HepG2 (cell line): ENCODE measurements around the gene STMN3. TPM values are rescaled to one million over a fixed set of nuclear protein-coding genes. Genes with fewer than 3 reads are reported as not detected.

Experiments used
- ARNT ChIP-seq: fragments of 450-650 bp; IDR thresholded peaks from 2 replicates; pipeline ENCODE4 v1.6.1; 2017
- ESRRA ChIP-seq: sonication (generic); formaldehyde crosslinking; IDR thresholded peaks from 2 replicates; pipeline ENCODE4 v1.5.1; 2020; ENCODE audit warnings: mild to moderate bottlenecking, low read depth, missing genetic modification reagents
- HNRNPUL1 ChIP-seq: fragments of 200-400 bp; formaldehyde crosslinking; IDR thresholded peaks from 2 replicates; pipeline ENCODE4 v1.6.1; 2017; ENCODE audit warnings: low read depth, mild to moderate bottlenecking, low read length, moderate library complexity
- KDM5B ChIP-seq: sonication (generic); formaldehyde crosslinking; IDR thresholded peaks from 2 replicates; pipeline ENCODE4 v1.4.0; 2020; ENCODE audit warnings: missing genetic modification reagents, mild to moderate bottlenecking, borderline replicate concordance
- MED1 ChIP-seq: sonication (generic); formaldehyde crosslinking; IDR thresholded peaks from 2 replicates; pipeline ENCODE4 v1.4.0; 2020; ENCODE audit warnings: missing genetic modification reagents
- MEIS1 ChIP-seq: sonication (generic); formaldehyde crosslinking; IDR thresholded peaks from 2 replicates; pipeline ENCODE4 v1.9.0; 2021; ENCODE audit warnings: mild to moderate bottlenecking, missing genetic modification reagents, moderate library complexity, borderline replicate concordance
- PAX8 ChIP-seq: sonication (generic); formaldehyde crosslinking; IDR thresholded peaks from 2 replicates; pipeline ENCODE4 v1.8.0; 2022; ENCODE audit warnings: mild to moderate bottlenecking, missing genetic modification reagents, borderline replicate concordance
- RBM22 ChIP-seq: fragments of 200-400 bp; formaldehyde crosslinking; optimal IDR thresholded peaks from 2 replicates; pipeline ENCODE3; 2017; ENCODE audit warnings: mild to moderate bottlenecking, low read length, moderate library complexity
- RXRA ChIP-seq: sonication (generic); formaldehyde crosslinking; IDR thresholded peaks from 2 replicates; pipeline ENCODE4 v1.5.1; 2020; ENCODE audit warnings: missing genetic modification reagents
- SALL1 ChIP-seq: sonication (generic); formaldehyde crosslinking; IDR thresholded peaks from 2 replicates; pipeline ENCODE4 v1.8.0; 2022; ENCODE audit warnings: mild to moderate bottlenecking, missing genetic modification reagents
- ZNF263 ChIP-seq: sonication (generic); formaldehyde crosslinking; IDR thresholded peaks from 2 replicates; pipeline ENCODE4 v1.4.0; 2020; ENCODE audit warnings: missing genetic modification reagents
- ZNF720 ChIP-seq: sonication (generic); formaldehyde crosslinking; IDR thresholded peaks from 2 replicates; pipeline ENCODE4 v1.4.0; 2020; ENCODE audit warnings: missing genetic modification reagents
- ZNF788 ChIP-seq: sonication (generic); formaldehyde crosslinking; IDR thresholded peaks from 2 replicates; pipeline ENCODE4 v1.5.0; 2020; ENCODE audit warnings: mild to moderate bottlenecking, missing genetic modification reagents, borderline replicate concordance
- ZNF792 ChIP-seq: IDR thresholded peaks from 2 replicates; pipeline ENCODE4 v1.6.1; 2016
- ZNF878 ChIP-seq: sonication (generic); formaldehyde crosslinking; IDR thresholded peaks from 2 replicates; pipeline ENCODE4 v1.8.1; 2023; ENCODE audit warnings: mild to moderate bottlenecking, missing genetic modification reagents, moderate library complexity
- polyA plus RNA-seq, 8 experiments: library from polyadenylated mRNA; depleted of rRNA in 3 of 8; stranded (reverse) in 7 of 8; unstranded in 1 of 8; fragments of >200 nt; fragmentation: Illumina TruSeq in 4 of 8; extraction: Trizol in 4 of 8; gene quantifications; 2 replicates each; pipeline versions ENCODE4 v1.2.1 to v1.2.3, GENCODE V29; 2011 to 2016; ENCODE audit warnings: low read depth in 4 of 8, missing spikeins in 1 of 8, mixed read lengths in 1 of 8; ENCODE audit not compliant: insufficient read depth in 1 of 8
- total RNA-seq, 5 experiments: library from RNA; depleted of rRNA; stranded (reverse); fragments of >200 nt; fragmentation: Illumina TruSeq; extraction: Trizol; gene quantifications; 2 replicates each; pipeline ENCODE4 v1.2.3, GENCODE V29; 2016; ENCODE audit warnings: low read depth in 1 of 5
- TF ChIP-seq, protein P1 (sequence below): sonication (generic); formaldehyde crosslinking; IDR thresholded peaks from 2 replicates; pipeline ENCODE4 v1.4.0; 2020; ENCODE audit warnings: missing genetic modification reagents
- TF ChIP-seq, protein P2 (sequence below): sonication (generic); formaldehyde crosslinking; conservative IDR thresholded peaks from 2 replicates; pipeline ENCODE4 v1.4.0; 2020; ENCODE audit warnings: missing genetic modification reagents
- TF ChIP-seq, protein P3 (sequence below): sonication (generic); formaldehyde crosslinking; conservative IDR thresholded peaks from 2 replicates; pipeline ENCODE4 v1.5.0; 2020; ENCODE audit warnings: missing genetic modification reagents
- TF ChIP-seq, protein P4 (sequence below): sonication (generic); formaldehyde crosslinking; IDR thresholded peaks from 2 replicates; pipeline ENCODE4 v1.4.0; 2020; ENCODE audit warnings: mild to moderate bottlenecking, missing genetic modification reagents
- TF ChIP-seq, protein P5 (sequence below): conservative IDR thresholded peaks from 2 replicates; pipeline ENCODE4 v1.6.1; 2018; ENCODE audit warnings: missing genetic modification reagents

The STMN3 gene
- total and polyA plus RNA-seq, 2 of the 13 experiments (the other 11 are each of a cell fraction or from before 2014, with no cell fraction given) = 21.0 to 48.3 TPM

DNA sequence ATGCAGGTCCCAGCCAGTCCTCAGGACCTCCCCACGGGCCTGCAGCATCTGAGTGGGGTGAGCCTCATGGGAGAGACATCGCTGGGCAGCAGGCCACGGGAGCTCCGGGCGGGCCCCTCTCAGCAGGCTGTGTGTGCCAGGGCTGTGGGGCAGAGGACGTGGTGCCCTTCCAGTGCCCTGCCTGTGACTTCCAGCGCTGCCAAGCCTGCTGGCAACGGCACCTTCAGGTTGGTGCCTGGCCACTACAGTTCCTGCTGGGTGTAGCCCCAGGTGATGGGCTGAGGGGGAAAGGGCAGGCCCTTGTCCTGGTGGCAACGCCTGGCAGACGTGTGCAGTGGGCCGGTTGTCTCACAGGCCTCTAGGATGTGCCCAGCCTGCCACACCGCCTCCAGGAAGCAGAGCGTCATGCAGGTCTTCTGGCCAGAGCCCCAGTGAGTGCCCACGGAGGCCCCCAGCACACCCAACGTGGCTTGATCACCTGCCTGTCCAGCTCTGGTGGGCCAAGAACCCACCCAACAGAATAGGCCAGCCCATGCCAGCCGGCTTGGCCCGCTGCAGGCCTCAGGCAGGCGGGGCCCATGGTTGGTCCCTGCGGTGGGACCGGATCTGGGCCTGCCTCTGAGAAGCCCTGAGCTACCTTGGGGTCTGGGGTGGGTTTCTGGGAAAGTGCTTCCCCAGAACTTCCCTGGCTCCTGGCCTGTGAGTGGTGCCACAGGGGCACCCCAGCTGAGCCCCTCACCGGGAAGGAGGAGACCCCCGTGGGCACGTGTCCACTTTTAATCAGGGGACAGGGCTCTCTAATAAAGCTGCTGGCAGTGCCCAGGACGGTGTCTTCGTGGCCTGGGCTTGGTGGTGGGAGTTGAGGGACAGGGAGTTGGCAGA is 42.4 kb upstream of the STMN3 start (continued):
- TF ChIP-seq, protein P1, sequence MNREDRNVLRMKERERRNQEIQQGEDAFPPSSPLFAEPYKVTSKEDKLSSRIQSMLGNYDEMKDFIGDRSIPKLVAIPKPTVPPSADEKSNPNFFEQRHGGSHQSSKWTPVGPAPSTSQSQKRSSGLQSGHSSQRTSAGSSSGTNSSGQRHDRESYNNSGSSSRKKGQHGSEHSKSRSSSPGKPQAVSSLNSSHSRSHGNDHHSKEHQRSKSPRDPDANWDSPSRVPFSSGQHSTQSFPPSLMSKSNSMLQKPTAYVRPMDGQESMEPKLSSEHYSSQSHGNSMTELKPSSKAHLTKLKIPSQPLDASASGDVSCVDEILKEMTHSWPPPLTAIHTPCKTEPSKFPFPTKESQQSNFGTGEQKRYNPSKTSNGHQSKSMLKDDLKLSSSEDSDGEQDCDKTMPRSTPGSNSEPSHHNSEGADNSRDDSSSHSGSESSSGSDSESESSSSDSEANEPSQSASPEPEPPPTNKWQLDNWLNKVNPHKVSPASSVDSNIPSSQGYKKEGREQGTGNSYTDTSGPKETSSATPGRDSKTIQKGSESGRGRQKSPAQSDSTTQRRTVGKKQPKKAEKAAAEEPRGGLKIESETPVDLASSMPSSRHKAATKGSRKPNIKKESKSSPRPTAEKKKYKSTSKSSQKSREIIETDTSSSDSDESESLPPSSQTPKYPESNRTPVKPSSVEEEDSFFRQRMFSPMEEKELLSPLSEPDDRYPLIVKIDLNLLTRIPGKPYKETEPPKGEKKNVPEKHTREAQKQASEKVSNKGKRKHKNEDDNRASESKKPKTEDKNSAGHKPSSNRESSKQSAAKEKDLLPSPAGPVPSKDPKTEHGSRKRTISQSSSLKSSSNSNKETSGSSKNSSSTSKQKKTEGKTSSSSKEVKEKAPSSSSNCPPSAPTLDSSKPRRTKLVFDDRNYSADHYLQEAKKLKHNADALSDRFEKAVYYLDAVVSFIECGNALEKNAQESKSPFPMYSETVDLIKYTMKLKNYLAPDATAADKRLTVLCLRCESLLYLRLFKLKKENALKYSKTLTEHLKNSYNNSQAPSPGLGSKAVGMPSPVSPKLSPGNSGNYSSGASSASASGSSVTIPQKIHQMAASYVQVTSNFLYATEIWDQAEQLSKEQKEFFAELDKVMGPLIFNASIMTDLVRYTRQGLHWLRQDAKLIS (CRISPR knock-in tag) = no peak
- TF ChIP-seq, protein P2, sequence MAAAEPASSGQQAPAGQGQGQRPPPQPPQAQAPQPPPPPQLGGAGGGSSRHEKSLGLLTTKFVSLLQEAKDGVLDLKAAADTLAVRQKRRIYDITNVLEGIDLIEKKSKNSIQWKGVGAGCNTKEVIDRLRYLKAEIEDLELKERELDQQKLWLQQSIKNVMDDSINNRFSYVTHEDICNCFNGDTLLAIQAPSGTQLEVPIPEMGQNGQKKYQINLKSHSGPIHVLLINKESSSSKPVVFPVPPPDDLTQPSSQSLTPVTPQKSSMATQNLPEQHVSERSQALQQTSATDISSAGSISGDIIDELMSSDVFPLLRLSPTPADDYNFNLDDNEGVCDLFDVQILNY (CRISPR knock-in tag) = no peak
- TF ChIP-seq RXRA (CRISPR knock-in tag) (peak; percentile 12; the same call in 1 of the 2 replicates), ESRRA (CRISPR knock-in tag) (no peak), MED1 (no peak), ZNF720 (CRISPR knock-in tag) (no peak), ZNF878 (no peak), ARNT (no peak), HNRNPUL1 (no peak), ZNF788 (0 out of 2 replicates have a peak, but pooled peaks have one; percentile 42), ZNF792 (no peak), SALL1 (CRISPR knock-in tag) (0 out of 2 replicates have a peak, but pooled peaks have one; percentile 12), RBM22 (peak; percentile 61), PAX8 (CRISPR knock-in tag) (no peak), MEIS1 (CRISPR knock-in tag) (no peak), ZNF263 (CRISPR knock-in tag) (peak; percentile 23; the same call in 1 of the 2 replicates), KDM5B (CRISPR knock-in tag) (peak; percentile 56; the same call in 1 of the 2 replicates)
- TF ChIP-seq, protein P3, sequence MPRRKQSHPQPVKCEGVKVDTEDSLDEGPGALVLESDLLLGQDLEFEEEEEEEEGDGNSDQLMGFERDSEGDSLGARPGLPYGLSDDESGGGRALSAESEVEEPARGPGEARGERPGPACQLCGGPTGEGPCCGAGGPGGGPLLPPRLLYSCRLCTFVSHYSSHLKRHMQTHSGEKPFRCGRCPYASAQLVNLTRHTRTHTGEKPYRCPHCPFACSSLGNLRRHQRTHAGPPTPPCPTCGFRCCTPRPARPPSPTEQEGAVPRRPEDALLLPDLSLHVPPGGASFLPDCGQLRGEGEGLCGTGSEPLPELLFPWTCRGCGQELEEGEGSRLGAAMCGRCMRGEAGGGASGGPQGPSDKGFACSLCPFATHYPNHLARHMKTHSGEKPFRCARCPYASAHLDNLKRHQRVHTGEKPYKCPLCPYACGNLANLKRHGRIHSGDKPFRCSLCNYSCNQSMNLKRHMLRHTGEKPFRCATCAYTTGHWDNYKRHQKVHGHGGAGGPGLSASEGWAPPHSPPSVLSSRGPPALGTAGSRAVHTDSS (CRISPR knock-in tag) = no peak
- TF ChIP-seq, protein P4, sequence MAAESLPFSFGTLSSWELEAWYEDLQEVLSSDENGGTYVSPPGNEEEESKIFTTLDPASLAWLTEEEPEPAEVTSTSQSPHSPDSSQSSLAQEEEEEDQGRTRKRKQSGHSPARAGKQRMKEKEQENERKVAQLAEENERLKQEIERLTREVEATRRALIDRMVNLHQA = no peak
- TF ChIP-seq, protein P5, sequence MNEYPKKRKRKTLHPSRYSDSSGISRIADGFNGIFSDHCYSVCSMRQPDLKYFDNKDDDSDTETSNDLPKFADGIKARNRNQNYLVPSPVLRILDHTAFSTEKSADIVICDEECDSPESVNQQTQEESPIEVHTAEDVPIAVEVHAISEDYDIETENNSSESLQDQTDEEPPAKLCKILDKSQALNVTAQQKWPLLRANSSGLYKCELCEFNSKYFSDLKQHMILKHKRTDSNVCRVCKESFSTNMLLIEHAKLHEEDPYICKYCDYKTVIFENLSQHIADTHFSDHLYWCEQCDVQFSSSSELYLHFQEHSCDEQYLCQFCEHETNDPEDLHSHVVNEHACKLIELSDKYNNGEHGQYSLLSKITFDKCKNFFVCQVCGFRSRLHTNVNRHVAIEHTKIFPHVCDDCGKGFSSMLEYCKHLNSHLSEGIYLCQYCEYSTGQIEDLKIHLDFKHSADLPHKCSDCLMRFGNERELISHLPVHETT (CRISPR knock-in tag) = no peak
